Measurements from ENCODE around the gene ADAMTS2. TPM values are rescaled to one million over a fixed set of nuclear protein-coding genes. Genes with fewer than 3 reads are reported as not detected.

Gene ADAMTS2
- total RNA-seq, 2 experiments from 2014 or later, result not detected

GRCh38 chr5:179137016-179137642, 208.1 kb downstream of the ADAMTS2 start:
- H3K27me3 Mint-ChIP-seq, result no peaks in the 10 kb centered on the region
- no peaks in the 10 kb centered on the region for H3K36me3 Mint-ChIP-seq
- ChIA-PET POLR2A (no interaction called here), CTCF (no interaction called here)
- H3K4me3 Mint-ChIP-seq, result no peak overlapping the region
- H3K4me1 Mint-ChIP-seq (ENCODE audit: low read depth), result peaks cover 3% of the 10 kb centered on the region
- no peak for DNase-seq
- H3K9me3 Mint-ChIP-seq, result no peaks in the 10 kb centered on the region
- intact Hi-C loops (cut with micrococcal nuclease), result no loop called here
- H3K27ac Mint-ChIP-seq, result no peak overlapping the region

GRCh38 chr5:179135441-179136215, 209.6 kb downstream of the ADAMTS2 start:
- DNase-seq, result no peak
- intact Hi-C loops (cut with micrococcal nuclease), result no loop called here
- CTCF ChIA-PET, result no interaction called here
- POLR2A ChIA-PET, result no interaction called here
- Mint-ChIP-seq H3K9me3 (no peaks in the 10 kb centered on the region), H3K4me1 (ENCODE audit: low read depth) (no peaks in the 10 kb centered on the region), H3K36me3 (no peaks in the 10 kb centered on the region), H3K27ac (no peak overlapping the region), H3K27me3 (no peaks in the 10 kb centered on the region), H3K4me3 (no peak overlapping the region)

- Mint-ChIP-seq H3K4me1 (ENCODE audit: low read depth) (no peaks in the 10 kb centered on the region), H3K36me3 (no peaks in the 10 kb centered on the region), H3K9me3 (no peaks in the 10 kb centered on the region), H3K4me3 (no peak overlapping the region), H3K27ac (no peak overlapping the region), H3K27me3 (no peaks in the 10 kb centered on the region)
- CTCF ChIA-PET, result no interaction called here
- intact Hi-C loops (cut with micrococcal nuclease), result no loop called here
- POLR2A ChIA-PET, result no interaction called here
- DNase-seq, result no peak
Measured at GRCh38 chr5:179135006-179135405, 210.3 kb downstream of the ADAMTS2 start.

GRCh38 chr5:179134511-179134910, 210.8 kb downstream of the ADAMTS2 start:
- ChIA-PET POLR2A (no interaction called here), CTCF (no interaction called here)
- no peak for DNase-seq
- Mint-ChIP-seq H3K27ac (no peak overlapping the region), H3K27me3 (no peaks in the 10 kb centered on the region), H3K4me3 (no peak overlapping the region), H3K4me1 (ENCODE audit: low read depth) (no peaks in the 10 kb centered on the region), H3K9me3 (no peaks in the 10 kb centered on the region), H3K36me3 (no peaks in the 10 kb centered on the region)
- intact Hi-C loops (cut with micrococcal nuclease), result no loop called here

GRCh38 chr5:179132586-179133355, 212.5 kb downstream of the ADAMTS2 start:
- no peak for DNase-seq
- Mint-ChIP-seq H3K36me3 (no peaks in the 10 kb centered on the region), H3K4me1 (ENCODE audit: low read depth) (no peaks in the 10 kb centered on the region), H3K4me3 (no peak overlapping the region), H3K9me3 (no peaks in the 10 kb centered on the region), H3K27me3 (no peaks in the 10 kb centered on the region), H3K27ac (no peak overlapping the region)
- CTCF ChIA-PET, result no interaction called here
- POLR2A ChIA-PET, result no interaction called here
- intact Hi-C loops (cut with micrococcal nuclease), result no loop called here

- intact Hi-C loops (cut with micrococcal nuclease), result no loop called here
- Mint-ChIP-seq H3K9me3 (no peaks in the 10 kb centered on the region), H3K4me3 (no peak overlapping the region), H3K4me1 (ENCODE audit: low read depth) (no peaks in the 10 kb centered on the region), H3K36me3 (no peaks in the 10 kb centered on the region), H3K27ac (no peak overlapping the region), H3K27me3 (no peaks in the 10 kb centered on the region)
- DNase-seq, result no peak
- CTCF ChIA-PET, result no interaction called here
- POLR2A ChIA-PET, result no interaction called here
Measured at GRCh38 chr5:179131886-179132585, 213.2 kb downstream of the ADAMTS2 start.

- POLR2A ChIA-PET, result no interaction called here
- peaks cover 1% of the 10 kb centered on the region for H3K27me3 Mint-ChIP-seq
- CTCF ChIA-PET, result no interaction called here
- no peak for DNase-seq
- no peaks in the 10 kb centered on the region for H3K36me3 Mint-ChIP-seq
- H3K4me3 Mint-ChIP-seq, result no peak overlapping the region
- intact Hi-C loops (cut with micrococcal nuclease), result no loop called here
- H3K4me1 Mint-ChIP-seq (ENCODE audit: low read depth), result no peaks in the 10 kb centered on the region
- H3K9me3 Mint-ChIP-seq, result no peaks in the 10 kb centered on the region
- H3K27ac Mint-ChIP-seq, result no peak overlapping the region
Measured at GRCh38 chr5:179131321-179131835, 213.9 kb downstream of the ADAMTS2 start.

- ChIA-PET POLR2A (no interaction called here), CTCF (no interaction called here)
- intact Hi-C loops (cut with micrococcal nuclease), result no loop called here
- no peaks in the 10 kb centered on the region for H3K36me3 Mint-ChIP-seq
- no peaks in the 10 kb centered on the region for H3K4me1 Mint-ChIP-seq (ENCODE audit: low read depth)
- no peak overlapping the region for H3K27ac Mint-ChIP-seq
- no peak overlapping the region for H3K4me3 Mint-ChIP-seq
- H3K9me3 Mint-ChIP-seq, result no peaks in the 10 kb centered on the region
- peaks cover 1% of the 10 kb centered on the region for H3K27me3 Mint-ChIP-seq
- no peak for DNase-seq
Measured at GRCh38 chr5:179130101-179130681, 215.1 kb downstream of the ADAMTS2 start.

- no peaks in the 10 kb centered on the region for H3K4me1 Mint-ChIP-seq (ENCODE audit: low read depth)
- H3K4me3 Mint-ChIP-seq, result no peak overlapping the region
- H3K9me3 Mint-ChIP-seq, result no peaks in the 10 kb centered on the region
- H3K27ac Mint-ChIP-seq, result no peak overlapping the region
- ChIA-PET POLR2A (no interaction called here), CTCF (no interaction called here)
- H3K27me3 Mint-ChIP-seq, result peaks cover 1% of the 10 kb centered on the region
- no peak for DNase-seq
- intact Hi-C loops (cut with micrococcal nuclease), result no loop called here
- no peaks in the 10 kb centered on the region for H3K36me3 Mint-ChIP-seq
Measured at GRCh38 chr5:179129607-179130071, 215.6 kb downstream of the ADAMTS2 start.

GRCh38 chr5:179128976-179129375, 216.3 kb downstream of the ADAMTS2 start:
- ChIA-PET CTCF (no interaction called here), POLR2A (no interaction called here)
- H3K9me3 Mint-ChIP-seq, result no peaks in the 10 kb centered on the region
- intact Hi-C loops (cut with micrococcal nuclease), result no loop called here
- H3K27ac Mint-ChIP-seq, result no peak overlapping the region
- DNase-seq, result no peak
- no peaks in the 10 kb centered on the region for H3K36me3 Mint-ChIP-seq
- H3K27me3 Mint-ChIP-seq, result peaks cover 1% of the 10 kb centered on the region
- no peak overlapping the region for H3K4me3 Mint-ChIP-seq
- no peaks in the 10 kb centered on the region for H3K4me1 Mint-ChIP-seq (ENCODE audit: low read depth)

- ChIA-PET CTCF (no interaction called here), POLR2A (no interaction called here)
- H3K27me3 Mint-ChIP-seq, result peaks cover 1% of the 10 kb centered on the region
- no peak for DNase-seq
- no peak overlapping the region for H3K4me3 Mint-ChIP-seq
- H3K4me1 Mint-ChIP-seq (ENCODE audit: low read depth), result no peaks in the 10 kb centered on the region
- no peak overlapping the region for H3K27ac Mint-ChIP-seq
- intact Hi-C loops (cut with micrococcal nuclease), result no loop called here
- H3K9me3 Mint-ChIP-seq, result no peaks in the 10 kb centered on the region
- no peaks in the 10 kb centered on the region for H3K36me3 Mint-ChIP-seq
Measured at GRCh38 chr5:179128041-179128365, 217.3 kb downstream of the ADAMTS2 start.
